Stimulated activated memory B cell treated with anti-CD40 and anti-IgM and Interleukin-4, amounts not matched to agents 10 μg/mL and 1 μg/mL and 100 μg/mL, for 72 hours (primary cell): ENCODE results near the gene INHBB.
"Not testable (repeated sequence)": the region's sequence is repeated elsewhere in the genome, so short reads cannot be mapped to it uniquely, and the experiment has no call there.

Experiments
- ATAC-seq: fragments of 150-1000 bp; cut with Tn5 transposase; 2 replicates; pipeline ENCODE4 v1.10.0; 2021
- H3K27ac Mint-ChIP-seq: one replicate; pipeline ENCODE4 v1.8.0; 2022; ENCODE audit warnings: mild to moderate bottlenecking, mixed read lengths
- H3K27me3 Mint-ChIP-seq: one replicate; pipeline ENCODE4 v1.8.0; 2022; ENCODE audit warnings: mixed read lengths
- H3K36me3 Mint-ChIP-seq: one replicate; pipeline ENCODE4 v1.8.0; 2022; ENCODE audit warnings: mixed read lengths
- H3K4me1 Mint-ChIP-seq: one replicate; pipeline ENCODE4 v1.8.0; 2022; ENCODE audit warnings: mixed read lengths
- H3K4me3 Mint-ChIP-seq: one replicate; pipeline ENCODE4 v1.8.0; 2022; ENCODE audit warnings: mild to moderate bottlenecking, moderate library complexity, mixed read lengths
- H3K9me3 Mint-ChIP-seq: one replicate; pipeline ENCODE4 v1.8.0; 2022; ENCODE audit warnings: mixed read lengths

Gene INHBB

DNA sequence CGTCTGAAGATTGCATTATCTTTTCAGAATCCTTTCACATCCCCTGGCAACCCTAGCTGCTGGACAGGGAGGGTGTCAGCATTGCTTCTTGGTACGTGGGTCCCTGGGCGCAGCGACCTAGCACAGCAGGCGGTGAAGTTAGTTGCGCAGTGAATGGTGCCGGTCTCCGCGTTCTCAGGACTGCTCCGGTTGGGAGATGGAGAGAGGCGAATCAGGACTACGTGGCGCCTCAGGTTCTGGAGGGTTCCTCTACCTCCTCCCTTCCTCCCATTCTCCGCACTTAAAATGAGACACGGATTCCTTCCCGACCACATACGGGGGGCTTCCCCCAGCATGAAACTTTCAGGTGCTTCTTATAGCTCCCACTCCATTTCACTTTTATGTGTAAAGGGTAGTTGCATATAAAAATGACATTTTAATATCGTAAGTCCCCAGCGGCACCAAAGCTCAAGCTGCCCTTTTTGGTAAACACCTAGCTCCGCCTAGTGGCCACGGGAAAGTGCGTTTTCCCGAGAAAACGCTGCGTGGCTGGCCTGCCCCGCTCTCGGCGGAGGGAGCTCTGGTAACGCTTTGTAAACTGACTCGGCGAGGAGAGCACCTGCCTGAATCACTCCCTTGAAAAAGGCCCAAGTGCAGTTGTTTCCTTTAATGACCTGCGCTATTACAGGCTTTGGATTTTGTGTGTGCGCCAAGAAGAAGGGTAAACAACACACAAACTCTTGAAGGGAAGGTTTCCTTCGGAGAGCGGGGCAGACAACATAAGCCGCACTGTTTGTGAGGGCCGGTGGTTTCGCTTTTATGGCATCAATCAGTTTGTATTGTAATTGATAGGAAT lies 32.9 kb upstream of the INHBB start:
- ATAC-seq = peak; percentile 70
- peaks cover 15% of the 10 kb centered on the region for H3K27me3 Mint-ChIP-seq
- H3K9me3 Mint-ChIP-seq = no peaks in the 10 kb centered on the region
- no peaks in the 10 kb centered on the region for H3K36me3 Mint-ChIP-seq
- H3K4me3 Mint-ChIP-seq = peak overlapping the region; percentile 77
- H3K4me1 Mint-ChIP-seq = peaks cover 31% of the 10 kb centered on the region
- H3K27ac Mint-ChIP-seq = peak overlapping the region; percentile 77

DNA sequence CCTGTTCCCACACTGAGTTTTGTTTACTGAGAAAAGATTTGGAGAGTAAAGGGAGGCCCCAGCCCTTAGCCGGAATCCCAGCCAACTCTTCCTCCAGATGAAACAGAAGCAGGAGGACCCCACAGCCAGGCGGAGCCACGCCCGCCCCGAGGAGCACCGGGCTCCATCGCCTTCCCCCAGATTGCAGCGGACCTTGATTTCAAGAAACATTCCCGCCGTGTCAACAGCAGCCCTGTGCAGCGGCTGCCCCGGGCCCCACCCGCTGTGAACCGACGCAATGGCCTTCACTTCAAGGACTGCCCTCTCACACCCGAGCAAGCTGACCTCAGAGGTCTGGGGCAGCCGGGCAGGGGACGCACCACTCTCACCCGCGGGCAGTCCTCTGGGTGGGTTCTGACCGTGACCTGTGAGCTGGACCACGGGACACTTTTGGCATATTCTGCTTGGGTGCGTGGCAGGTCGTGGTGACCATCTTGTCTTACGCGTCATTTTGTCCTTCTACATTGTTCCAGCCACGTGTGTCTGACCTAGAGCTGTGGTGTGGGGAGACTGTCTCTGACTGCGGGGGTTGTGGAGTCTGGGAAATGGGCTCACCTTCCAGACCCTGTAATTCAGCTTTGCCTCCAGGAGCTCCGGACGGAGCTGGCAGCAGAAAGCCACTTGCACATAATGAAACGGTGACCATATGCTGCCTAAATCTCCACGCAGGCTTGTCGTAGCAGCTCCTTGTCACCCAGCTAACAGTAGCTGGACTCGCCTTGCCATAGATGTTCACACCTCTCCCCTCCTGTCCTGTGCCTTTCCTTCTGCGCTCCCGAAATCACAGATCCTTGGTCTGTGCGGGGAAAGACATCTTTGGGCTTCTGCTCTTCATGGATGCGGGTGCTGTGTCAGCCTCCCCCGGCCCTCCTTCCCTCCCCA lies 32.0 kb upstream of the INHBB start:
- ATAC-seq = no peak
- peaks cover 15% of the 10 kb centered on the region for H3K27me3 Mint-ChIP-seq
- no peaks in the 10 kb centered on the region for H3K36me3 Mint-ChIP-seq
- H3K9me3 Mint-ChIP-seq = no peaks in the 10 kb centered on the region
- peak overlapping the region; percentile 77 for H3K27ac Mint-ChIP-seq
- H3K4me3 Mint-ChIP-seq = peak overlapping the region; percentile 77
- peaks cover 24% of the 10 kb centered on the region for H3K4me1 Mint-ChIP-seq

DNA sequence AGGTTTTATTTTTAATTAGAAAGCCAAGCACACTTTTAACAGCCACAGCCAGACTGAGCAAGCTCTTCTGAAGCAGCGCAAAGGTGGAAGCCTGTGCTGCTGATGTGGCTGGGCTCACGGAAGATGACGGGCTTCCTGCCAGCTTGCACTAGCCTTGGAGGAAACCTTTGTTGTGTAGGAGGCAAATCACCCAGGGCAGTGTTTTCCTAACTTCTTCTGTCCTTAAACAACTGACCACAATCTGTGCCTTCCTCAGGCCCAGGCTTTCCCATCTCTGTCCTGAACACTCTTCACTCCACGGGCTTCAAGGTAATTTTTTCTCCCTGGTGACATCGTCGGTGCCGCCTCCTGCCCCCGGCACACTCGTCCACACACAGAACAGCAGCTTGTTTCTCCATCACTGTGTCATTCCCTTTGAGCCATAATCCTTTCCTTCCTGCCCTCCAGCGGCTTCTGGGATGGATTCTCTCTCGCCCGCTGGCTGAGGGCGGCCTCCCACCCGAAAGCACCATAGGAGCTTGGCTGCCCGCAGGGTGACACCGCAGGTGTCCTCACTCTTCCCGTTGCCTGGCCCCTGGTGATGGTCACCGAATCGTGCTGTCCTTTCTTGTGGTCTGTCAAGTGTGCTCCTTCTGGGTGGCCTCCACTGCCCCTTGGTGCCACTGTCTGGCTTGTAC lies 31.1 kb upstream of the INHBB start:
- H3K4me3 Mint-ChIP-seq = no peak overlapping the region
- no peaks in the 10 kb centered on the region for H3K36me3 Mint-ChIP-seq
- peaks cover 15% of the 10 kb centered on the region for H3K27me3 Mint-ChIP-seq
- peaks cover 22% of the 10 kb centered on the region for H3K4me1 Mint-ChIP-seq
- no peaks in the 10 kb centered on the region for H3K9me3 Mint-ChIP-seq
- H3K27ac Mint-ChIP-seq = no peak overlapping the region
- ATAC-seq = no peak

DNA sequence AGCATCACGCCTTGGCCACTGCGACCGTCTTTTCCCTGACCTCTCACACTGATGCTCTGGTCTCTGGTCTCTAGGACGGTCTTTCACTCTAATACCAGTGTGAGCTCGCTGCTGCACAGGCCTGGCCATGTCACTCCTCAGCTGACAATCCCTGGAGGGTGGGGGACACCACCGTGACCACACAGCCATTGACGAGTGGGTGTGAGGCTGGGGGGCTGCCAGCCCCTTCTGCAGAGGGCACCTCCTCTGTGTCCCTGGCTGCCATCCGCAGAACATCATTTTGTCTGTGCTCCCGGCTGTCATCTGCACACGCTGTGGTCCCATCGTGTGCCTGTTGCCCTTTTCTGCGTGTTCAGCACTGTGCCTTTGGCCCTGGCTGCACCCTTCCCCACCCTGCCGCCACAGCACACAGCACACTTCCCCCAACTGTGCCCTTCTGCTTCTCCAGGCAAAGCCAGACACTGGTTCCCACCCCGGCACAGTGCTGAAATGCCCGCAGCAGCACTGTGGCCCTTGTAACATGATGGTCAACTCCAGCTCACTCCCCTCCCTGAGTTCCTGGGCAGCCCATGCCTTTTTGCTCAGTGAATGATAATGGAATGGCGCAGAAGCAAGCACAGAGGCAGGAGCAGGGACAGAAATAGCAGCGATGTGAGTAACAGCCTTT lies 30.4 kb upstream of the INHBB start:
- Mint-ChIP-seq H3K27ac (no peak overlapping the region), H3K36me3 (no peaks in the 10 kb centered on the region), H3K4me3 (no peak overlapping the region), H3K9me3 (no peaks in the 10 kb centered on the region), H3K27me3 (peaks cover 15% of the 10 kb centered on the region), H3K4me1 (peaks cover 16% of the 10 kb centered on the region)
- no peak for ATAC-seq

DNA sequence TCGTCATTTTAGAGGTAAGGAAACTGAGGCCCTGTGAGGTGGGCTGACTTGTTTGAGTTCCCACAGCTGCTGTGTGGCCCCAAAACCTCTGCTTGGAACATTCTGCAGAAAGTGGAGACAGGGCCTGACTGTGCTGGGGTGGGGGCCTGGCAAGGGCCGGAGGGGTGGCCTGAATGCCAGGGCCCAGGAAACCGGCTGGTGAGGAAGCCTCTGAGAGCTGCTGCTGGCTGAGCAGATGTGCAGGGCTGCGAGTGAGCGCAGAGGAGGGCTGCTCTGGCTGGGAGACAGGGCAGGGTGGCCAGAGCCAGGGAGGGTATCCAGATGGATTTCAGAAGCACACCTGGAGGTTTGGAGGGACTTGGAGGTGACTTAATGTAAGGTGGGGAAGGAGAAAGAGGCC lies 29.9 kb upstream of the INHBB start:
- Mint-ChIP-seq H3K27ac (no peak overlapping the region), H3K36me3 (no peaks in the 10 kb centered on the region), H3K9me3 (no peaks in the 10 kb centered on the region), H3K4me3 (no peak overlapping the region), H3K4me1 (peaks cover 11% of the 10 kb centered on the region), H3K27me3 (peaks cover 17% of the 10 kb centered on the region)
- no peak for ATAC-seq

DNA sequence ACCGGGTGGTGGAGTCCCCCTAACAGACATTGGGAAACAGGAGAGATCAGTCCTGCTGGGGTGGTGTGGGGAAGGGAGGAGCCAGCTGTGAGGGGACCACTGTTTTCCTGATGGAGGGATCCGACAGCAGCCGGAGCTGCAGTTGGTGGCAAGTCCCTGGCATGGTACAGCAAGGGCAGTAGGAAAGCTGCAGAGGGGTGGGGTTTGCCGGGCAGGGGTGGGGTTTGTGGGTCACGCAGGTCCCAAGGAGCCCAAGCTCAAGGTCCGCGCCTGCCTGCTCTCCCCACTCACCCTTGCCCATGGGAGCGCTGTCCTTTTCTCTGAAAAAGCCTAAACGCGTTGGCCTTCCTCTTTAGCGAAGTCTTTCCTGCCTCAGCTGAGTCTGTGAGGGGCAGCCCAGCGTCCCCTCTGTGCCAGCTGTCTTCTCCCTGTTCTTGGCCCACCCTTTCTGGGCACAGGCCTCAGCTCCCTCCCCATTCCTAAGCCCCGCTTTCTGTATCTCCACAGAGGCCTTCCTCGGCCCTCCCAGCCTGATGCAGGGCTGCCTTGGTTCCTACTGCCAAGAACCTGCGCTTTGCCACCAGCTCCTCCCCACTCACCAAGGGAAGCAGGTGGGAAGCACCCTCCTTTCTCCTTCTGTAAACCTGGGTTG lies 29.3 kb upstream of the INHBB start:
- no peak overlapping the region for H3K4me3 Mint-ChIP-seq
- H3K27me3 Mint-ChIP-seq = peaks cover 23% of the 10 kb centered on the region
- H3K27ac Mint-ChIP-seq = no peak overlapping the region
- no peak for ATAC-seq
- H3K36me3 Mint-ChIP-seq = no peaks in the 10 kb centered on the region
- H3K9me3 Mint-ChIP-seq = no peaks in the 10 kb centered on the region
- H3K4me1 Mint-ChIP-seq = peaks cover 11% of the 10 kb centered on the region

DNA sequence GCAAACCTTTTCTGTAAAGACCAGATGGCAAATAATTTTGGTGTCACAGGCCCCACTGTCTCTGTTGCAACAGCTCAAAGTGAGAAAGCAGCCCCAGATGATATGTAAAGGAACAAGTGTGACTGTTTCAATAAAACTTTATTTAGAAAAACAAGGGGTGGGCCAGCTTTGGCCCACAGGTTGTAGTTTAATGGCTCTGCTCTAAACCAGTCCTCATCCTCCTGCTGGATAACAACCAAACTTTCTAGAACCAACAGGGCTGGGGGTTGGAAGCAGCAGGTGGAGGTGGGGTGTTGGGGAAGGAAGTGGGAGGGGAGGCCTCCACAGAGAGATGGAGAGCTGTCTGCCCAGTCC lies 28.8 kb upstream of the INHBB start:
- ATAC-seq = no peak
- no peak overlapping the region for H3K4me3 Mint-ChIP-seq
- H3K4me1 Mint-ChIP-seq = peaks cover 11% of the 10 kb centered on the region
- H3K27me3 Mint-ChIP-seq = peaks cover 23% of the 10 kb centered on the region
- H3K36me3 Mint-ChIP-seq = no peaks in the 10 kb centered on the region
- no peak overlapping the region for H3K27ac Mint-ChIP-seq
- H3K9me3 Mint-ChIP-seq = no peaks in the 10 kb centered on the region

DNA sequence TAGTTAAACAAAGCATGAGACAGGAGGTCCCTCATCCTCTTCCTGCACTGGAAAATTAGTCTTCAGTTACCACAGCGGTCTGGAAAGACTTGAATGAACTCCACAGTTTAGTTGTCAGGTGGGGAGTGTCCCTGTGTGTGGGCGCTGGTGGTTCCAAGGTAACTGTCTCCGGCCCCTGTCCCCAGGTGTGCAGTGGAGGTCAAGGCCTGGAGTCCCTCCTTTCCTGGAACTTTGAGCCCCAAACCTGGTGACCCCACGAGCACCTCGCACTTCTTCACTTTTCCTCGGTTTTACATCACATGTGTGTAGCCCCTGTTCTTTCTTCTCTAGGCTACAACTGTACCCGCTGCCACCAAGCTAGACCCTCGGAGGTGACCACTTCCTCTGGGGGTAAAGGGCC lies 28.0 kb upstream of the INHBB start:
- Mint-ChIP-seq H3K9me3 (no peaks in the 10 kb centered on the region), H3K4me3 (no peak overlapping the region), H3K27me3 (peaks cover 27% of the 10 kb centered on the region), H3K4me1 (peaks cover 6% of the 10 kb centered on the region), H3K36me3 (no peaks in the 10 kb centered on the region), H3K27ac (no peak overlapping the region)
- ATAC-seq = no peak

DNA sequence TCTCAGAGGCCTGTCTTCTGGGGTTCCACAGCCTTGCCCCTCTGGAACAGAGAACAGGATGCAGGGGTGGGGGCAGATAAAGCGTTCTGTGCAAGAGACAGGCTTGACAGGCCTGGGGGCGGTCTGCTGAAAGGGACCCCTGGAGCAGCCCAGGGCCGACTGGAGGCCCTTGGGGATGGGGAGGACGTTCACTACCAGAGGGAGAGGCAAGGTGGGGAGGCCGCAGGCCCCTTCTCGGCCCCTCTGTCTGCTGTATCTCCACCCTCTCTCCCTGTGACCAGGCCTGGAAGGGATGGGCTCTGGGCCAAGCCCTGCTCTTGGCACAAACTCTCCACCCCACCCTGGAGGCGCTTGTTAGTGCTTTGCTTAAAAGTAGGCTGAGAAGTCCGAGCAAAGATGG lies 27.3 kb upstream of the INHBB start:
- no peaks in the 10 kb centered on the region for H3K4me1 Mint-ChIP-seq
- H3K36me3 Mint-ChIP-seq = no peaks in the 10 kb centered on the region
- no peak overlapping the region for H3K27ac Mint-ChIP-seq
- H3K4me3 Mint-ChIP-seq = no peak overlapping the region
- ATAC-seq = peak; percentile 18
- H3K9me3 Mint-ChIP-seq = no peaks in the 10 kb centered on the region
- H3K27me3 Mint-ChIP-seq = peaks cover 33% of the 10 kb centered on the region

DNA sequence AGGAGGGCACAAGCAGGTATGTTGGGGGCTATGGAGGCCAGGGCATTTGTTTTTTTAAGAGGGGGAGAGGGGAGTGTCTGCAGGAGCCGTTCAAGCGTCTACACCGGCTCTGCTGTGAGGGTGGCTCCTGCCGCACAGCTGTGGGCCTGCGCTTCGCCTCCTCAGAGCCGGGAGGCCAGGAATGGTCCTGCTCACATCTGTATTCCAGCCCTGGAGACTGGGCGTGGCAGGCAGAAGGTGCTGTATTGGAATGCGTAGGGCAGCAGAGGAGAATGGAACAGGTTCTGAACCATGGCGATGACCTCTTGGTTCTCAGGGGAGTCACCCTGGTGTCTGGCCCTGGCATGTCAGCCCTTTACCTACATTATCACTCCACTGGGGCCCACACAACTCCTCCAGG lies 26.8 kb upstream of the INHBB start:
- Mint-ChIP-seq H3K27ac (no peak overlapping the region), H3K9me3 (no peaks in the 10 kb centered on the region), H3K27me3 (peaks cover 33% of the 10 kb centered on the region), H3K4me3 (no peak overlapping the region), H3K36me3 (no peaks in the 10 kb centered on the region), H3K4me1 (no peaks in the 10 kb centered on the region)
- no peak for ATAC-seq

DNA sequence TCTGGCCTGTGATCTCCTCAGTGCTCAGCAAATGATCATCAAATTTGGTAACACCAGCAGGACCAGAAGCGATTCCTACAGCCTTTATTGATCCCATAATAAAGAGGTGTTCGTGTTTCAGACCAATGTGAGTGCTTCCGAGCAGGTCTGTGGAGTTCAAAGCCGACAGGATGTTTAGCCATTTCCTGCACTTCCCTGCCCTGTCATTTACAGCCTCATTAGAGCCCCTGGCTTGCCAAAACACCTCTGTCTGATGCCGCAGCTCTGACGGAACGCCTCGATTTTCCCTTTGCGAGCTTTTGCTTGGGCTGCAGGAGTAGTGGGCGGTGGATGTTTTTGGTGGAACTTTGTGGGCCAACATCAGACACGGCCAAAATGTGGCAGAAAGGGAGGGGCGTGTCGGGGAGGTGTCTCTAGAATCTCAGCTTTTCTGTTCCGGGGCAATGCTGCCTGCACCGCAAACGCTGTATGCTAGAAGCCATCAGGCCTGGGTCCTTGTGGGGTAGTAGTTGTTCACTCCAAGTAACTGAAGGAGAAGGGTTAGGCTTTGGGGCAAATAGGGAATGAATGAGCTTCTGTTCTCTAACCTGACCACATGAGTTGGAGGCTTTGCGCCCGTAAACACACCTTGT lies 26.1 kb upstream of the INHBB start:
- Mint-ChIP-seq H3K36me3 (no peaks in the 10 kb centered on the region), H3K27ac (no peak overlapping the region), H3K9me3 (no peaks in the 10 kb centered on the region), H3K27me3 (peaks cover 29% of the 10 kb centered on the region), H3K4me3 (no peak overlapping the region), H3K4me1 (no peaks in the 10 kb centered on the region)
- no peak for ATAC-seq

DNA sequence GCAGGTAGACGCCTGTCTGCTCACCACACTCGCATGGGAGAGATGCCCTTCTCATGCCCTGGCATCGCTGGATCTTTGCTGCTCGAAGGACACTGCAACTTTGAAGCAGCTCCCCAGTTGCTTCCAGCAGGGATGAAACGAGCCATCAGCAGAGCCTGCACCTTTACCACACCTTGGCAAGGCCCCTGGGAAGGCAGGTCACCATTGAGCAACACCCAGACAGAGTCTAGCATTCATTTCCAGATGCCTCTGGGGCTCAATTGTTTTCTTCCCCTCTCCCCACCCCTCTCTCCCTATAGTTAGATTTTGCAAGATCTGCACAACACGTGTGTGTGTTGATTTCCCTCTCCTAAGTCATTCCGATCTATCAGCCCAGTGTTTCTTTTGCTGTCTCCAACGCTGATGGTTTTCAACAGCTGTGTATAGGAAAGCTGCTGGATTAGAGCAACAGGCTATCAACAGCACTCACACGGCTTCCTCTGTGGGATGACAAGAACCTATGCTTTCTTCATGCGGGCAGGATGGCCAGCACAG lies 25.6 kb upstream of the INHBB start:
- Mint-ChIP-seq H3K27ac (no peak overlapping the region), H3K9me3 (no peaks in the 10 kb centered on the region)

DNA sequence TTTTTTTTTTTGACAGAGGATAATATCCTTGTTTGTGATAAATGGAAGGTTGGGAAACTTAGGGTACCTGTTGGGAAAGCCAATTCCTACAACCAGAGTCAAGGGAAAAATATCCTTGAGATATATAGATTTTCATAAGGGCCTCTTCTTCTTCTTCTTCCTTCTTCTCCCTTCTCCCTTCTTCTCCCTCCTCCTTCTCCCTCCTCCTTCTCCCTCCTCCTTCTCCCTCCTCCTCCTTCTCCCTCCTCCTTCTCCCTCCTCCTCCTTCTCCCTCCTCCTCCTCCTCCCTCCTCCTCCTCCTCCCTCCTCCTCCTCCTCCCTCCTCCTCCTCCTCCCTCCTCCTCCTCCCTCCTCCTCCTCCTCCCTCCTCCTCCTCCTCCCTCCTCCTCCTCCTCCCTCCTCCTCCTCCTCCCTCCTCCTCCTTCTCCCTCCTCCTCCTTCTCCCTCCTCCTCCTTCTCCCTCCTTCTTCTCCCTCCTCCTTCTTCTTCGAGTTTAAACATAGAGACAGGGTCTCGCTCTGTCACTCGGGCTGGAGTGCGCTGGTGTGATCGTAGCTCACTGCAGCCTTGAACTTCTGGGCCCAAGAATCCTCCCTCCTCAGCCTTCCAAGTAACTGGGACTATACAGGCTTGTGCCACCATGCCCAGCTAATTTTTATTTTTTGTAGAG lies 24.9 kb upstream of the INHBB start:
- not testable (repeated sequence) for H3K27ac Mint-ChIP-seq

More for the DNA sequence above, 25.6 kb upstream of the INHBB start:
- no peak overlapping the region for H3K4me3 Mint-ChIP-seq
- ATAC-seq = no peak
- H3K36me3 Mint-ChIP-seq = no peaks in the 10 kb centered on the region
- no peaks in the 10 kb centered on the region for H3K4me1 Mint-ChIP-seq
- peaks cover 29% of the 10 kb centered on the region for H3K27me3 Mint-ChIP-seq

More for the DNA sequence above, 24.9 kb upstream of the INHBB start:
- not testable (repeated sequence) for H3K4me1 Mint-ChIP-seq, ATAC-seq, H3K36me3 Mint-ChIP-seq, H3K9me3 Mint-ChIP-seq, H3K4me3 Mint-ChIP-seq
- peaks cover 29% of the 10 kb centered on the region for H3K27me3 Mint-ChIP-seq
